Measurements from ENCODE around the gene LCN6.

The LCN6 gene

DNA sequence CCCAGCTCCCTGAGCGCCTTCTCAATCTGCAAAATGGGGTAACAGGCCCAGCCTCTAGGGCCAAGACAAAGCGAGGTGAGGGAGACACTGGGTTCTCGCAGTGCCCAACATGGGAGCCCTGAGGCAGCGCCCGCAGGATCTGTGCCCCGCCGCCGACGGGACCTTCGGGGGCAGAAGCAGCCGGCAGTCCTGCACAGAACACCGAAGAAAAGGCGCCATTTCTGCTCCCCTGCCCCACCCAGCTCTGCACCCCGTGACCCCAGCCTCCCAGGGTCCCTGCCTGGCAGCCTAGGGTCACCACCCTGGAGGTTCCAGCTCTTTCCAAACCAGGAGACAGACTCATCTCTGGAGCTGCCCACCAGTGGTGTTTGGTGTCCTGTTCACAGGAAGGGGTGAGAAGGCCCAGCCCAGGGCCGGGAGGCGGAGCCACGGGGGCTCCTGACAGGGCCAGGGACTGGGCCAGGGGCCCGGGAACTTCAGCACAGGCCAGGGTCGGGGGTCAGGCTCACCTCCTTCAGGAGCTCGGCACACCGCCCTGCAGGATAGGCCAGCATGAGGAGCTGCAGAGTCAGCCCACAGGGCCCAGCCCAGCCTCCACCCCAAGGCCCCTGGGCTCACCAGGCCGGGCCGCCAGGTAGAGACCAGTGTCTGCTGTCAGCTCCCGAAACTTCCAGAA, 6.4 kb upstream of the LCN6 start:
- Histone ChIP-seq H3K36me3 (ENCODE audit: control insufficient read depth in 5 of 5, insufficient read depth in 5 of 5, low read length in 5 of 5) (no peaks in the 10 kb centered on the region), H3K9me3 (ENCODE audit: control insufficient read depth in 5 of 5, low read length in 5 of 5) (peaks cover 0 to 28% (median 23%) of the 10 kb centered on the region in 5 donors), H3K9ac (ENCODE audit: low read length in 5 of 5) (no peak overlapping the region), H3K27me3 (ENCODE audit: control insufficient read depth in 5 of 5, insufficient read depth in 4 of 5, low read length in 5 of 5) (peaks cover 0 to 5% (median 0%) of the 10 kb centered on the region in 5 donors), H3K27ac (ENCODE audit: low read depth, low read length) (no peak overlapping the region), H3K4me1 (ENCODE audit: control insufficient read depth in 5 of 5, insufficient read depth in 5 of 5, low read length in 5 of 5) (peaks cover 0 to 5% (median 0%) of the 10 kb centered on the region in 5 donors), H3K4me3 (ENCODE audit: low read depth in 1 of 5, low read length in 5 of 5) (no peak overlapping the region)

DNA sequence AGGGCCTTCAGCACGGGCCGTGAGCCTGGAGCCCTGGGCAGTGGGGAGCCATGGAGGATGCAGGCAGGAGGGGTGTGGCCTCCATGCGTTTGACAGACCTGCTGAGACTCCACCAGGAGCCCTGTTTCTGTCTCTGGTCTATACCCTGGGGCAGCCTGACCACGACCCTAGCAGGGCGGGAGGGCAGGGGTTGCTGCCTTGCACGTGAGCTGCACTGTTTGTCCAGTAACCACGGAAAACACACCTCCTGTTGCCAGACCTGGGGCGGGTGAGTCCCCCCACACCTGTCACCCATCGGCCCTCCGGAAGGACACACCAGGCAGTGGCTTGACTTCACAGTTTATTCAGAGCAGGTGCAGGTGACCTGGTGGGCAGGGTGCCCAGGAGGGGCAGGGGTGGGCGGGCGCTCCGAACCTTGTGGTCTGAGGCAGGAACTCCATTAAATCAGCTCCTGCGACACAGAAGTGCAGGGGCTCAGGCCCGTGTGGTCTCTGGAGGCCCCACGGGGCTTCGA, 5.8 kb upstream of the LCN6 start:
- H3K9me3 ChIP-seq (ENCODE audit: control insufficient read depth in 5 of 5, low read length in 5 of 5), result peaks cover 0 to 28% (median 23%) of the 10 kb centered on the region in 5 donors
- H3K27ac ChIP-seq (ENCODE audit: low read depth, low read length), result no peak overlapping the region
- no peak overlapping the region for H3K9ac ChIP-seq (ENCODE audit: low read length in 5 of 5)
- peaks cover 0 to 11% (median 3%) of the 10 kb centered on the region in 5 donors for H3K4me1 ChIP-seq (ENCODE audit: control insufficient read depth in 5 of 5, insufficient read depth in 5 of 5, low read length in 5 of 5)
- H3K27me3 ChIP-seq (ENCODE audit: control insufficient read depth in 5 of 5, insufficient read depth in 4 of 5, low read length in 5 of 5), result peaks cover 0 to 5% (median 0%) of the 10 kb centered on the region in 5 donors
- H3K36me3 ChIP-seq (ENCODE audit: control insufficient read depth in 5 of 5, insufficient read depth in 5 of 5, low read length in 5 of 5), result no peaks in the 10 kb centered on the region
- H3K4me3 ChIP-seq (ENCODE audit: low read depth in 1 of 5, low read length in 5 of 5), result no peak overlapping the region

DNA sequence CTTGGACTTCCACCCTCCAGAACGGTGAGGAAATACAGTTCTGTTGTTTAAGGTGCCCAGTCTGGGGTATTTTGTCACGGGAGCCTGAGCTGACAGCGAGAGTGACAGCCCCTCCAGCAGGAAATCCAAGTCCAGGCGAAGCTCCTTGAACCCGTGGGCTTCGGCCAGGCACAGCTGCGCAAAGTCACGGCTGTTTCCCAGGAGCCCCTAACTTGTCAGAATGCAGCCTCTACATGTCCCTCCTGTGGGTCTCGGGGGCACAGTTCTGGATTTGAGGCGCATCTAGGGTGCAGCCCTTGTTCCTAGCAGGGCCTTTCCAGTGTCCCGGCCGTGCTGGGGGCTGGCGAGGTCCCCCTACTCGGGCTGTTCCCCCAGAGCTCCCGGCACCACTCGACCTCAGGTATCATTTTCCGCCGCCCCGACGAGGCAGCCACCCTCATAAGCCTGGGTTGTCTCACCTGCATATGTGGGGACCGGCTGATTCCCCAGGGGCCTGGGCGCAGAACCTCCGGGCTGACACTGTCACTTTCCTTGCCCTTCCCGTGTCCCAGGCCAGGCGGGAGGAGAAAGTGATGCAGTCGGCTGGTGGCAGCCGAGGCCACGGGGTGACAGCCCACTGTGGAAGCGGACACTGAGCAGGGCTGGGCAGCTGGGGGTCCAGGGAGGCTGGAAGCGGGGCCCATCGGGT, 5.2 kb upstream of the LCN6 start:
- H3K4me3 ChIP-seq (ENCODE audit: low read depth in 1 of 5, low read length in 5 of 5), result no peak overlapping the region
- H3K27ac ChIP-seq (ENCODE audit: low read depth, low read length), result no peak overlapping the region
- peaks cover 0 to 17% (median 5%) of the 10 kb centered on the region in 5 donors for H3K4me1 ChIP-seq (ENCODE audit: control insufficient read depth in 5 of 5, insufficient read depth in 5 of 5, low read length in 5 of 5)
- peaks cover 0 to 5% (median 0%) of the 10 kb centered on the region in 5 donors for H3K27me3 ChIP-seq (ENCODE audit: control insufficient read depth in 5 of 5, insufficient read depth in 4 of 5, low read length in 5 of 5)
- H3K9ac ChIP-seq (ENCODE audit: low read length in 5 of 5), result no peak overlapping the region
- no peaks in the 10 kb centered on the region for H3K36me3 ChIP-seq (ENCODE audit: control insufficient read depth in 5 of 5, insufficient read depth in 5 of 5, low read length in 5 of 5)
- peaks cover 0 to 28% (median 23%) of the 10 kb centered on the region in 5 donors for H3K9me3 ChIP-seq (ENCODE audit: control insufficient read depth in 5 of 5, low read length in 5 of 5)

DNA sequence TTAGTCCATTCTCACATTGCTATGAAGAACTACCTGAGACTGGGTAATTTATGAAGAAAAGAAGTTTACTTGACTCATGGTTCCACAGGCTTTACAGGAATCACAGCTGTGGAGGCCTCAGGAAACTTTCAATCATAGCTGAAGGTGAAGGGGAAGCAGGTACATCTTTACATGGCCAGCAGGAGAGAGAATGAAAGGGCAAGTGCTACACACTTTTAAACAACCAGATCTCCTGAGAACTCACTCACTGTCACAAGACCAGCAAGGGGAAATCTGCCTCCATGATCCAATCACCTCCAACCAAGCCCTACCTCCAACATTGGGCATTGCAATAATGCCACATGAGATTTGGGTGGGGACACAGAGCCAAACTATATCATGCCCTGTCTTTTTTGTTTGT, 3.5 kb upstream of the LCN6 start:
- Histone ChIP-seq H3K9ac (ENCODE audit: low read length in 5 of 5) (no peak overlapping the region), H3K27ac (ENCODE audit: low read depth, low read length) (no peak overlapping the region), H3K4me3 (ENCODE audit: low read depth in 1 of 5, low read length in 5 of 5) (no peak overlapping the region), H3K9me3 (ENCODE audit: control insufficient read depth in 5 of 5, low read length in 5 of 5) (peaks cover 0 to 28% (median 23%) of the 10 kb centered on the region in 5 donors), H3K27me3 (ENCODE audit: control insufficient read depth in 5 of 5, insufficient read depth in 4 of 5, low read length in 5 of 5) (peaks cover 0 to 3% (median 0%) of the 10 kb centered on the region in 5 donors), H3K4me1 (ENCODE audit: control insufficient read depth in 5 of 5, insufficient read depth in 5 of 5, low read length in 5 of 5) (peaks cover 0 to 23% (median 8%) of the 10 kb centered on the region in 5 donors), H3K36me3 (ENCODE audit: control insufficient read depth in 5 of 5, insufficient read depth in 5 of 5, low read length in 5 of 5) (no peaks in the 10 kb centered on the region)

DNA sequence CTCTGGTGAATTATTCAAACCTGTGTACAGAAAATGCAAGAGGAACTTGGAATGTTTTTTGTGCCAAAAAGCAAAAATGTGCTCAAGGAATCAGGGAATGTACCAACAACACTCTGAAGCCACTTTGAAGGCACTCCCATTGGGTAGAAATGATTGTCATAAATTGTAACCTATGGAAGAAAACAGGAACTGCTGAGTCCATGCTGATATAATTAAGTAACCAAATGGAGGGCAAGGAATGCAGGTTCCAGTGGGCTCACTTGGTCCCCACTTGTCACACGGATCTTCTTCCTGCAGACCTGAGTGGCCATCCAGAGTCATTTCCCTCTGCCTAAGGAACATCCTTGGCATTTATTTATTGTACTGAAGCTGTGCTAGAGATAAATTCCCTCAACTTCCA, 2.9 kb upstream of the LCN6 start:
- peaks cover 0 to 28% (median 8%) of the 10 kb centered on the region in 5 donors for H3K4me1 ChIP-seq (ENCODE audit: control insufficient read depth in 5 of 5, insufficient read depth in 5 of 5, low read length in 5 of 5)
- H3K27ac ChIP-seq (ENCODE audit: low read depth, low read length), result no peak overlapping the region
- H3K4me3 ChIP-seq (ENCODE audit: low read depth in 1 of 5, low read length in 5 of 5), result no peak overlapping the region
- no peaks in the 10 kb centered on the region for H3K36me3 ChIP-seq (ENCODE audit: control insufficient read depth in 5 of 5, insufficient read depth in 5 of 5, low read length in 5 of 5)
- peaks cover 0 to 27% (median 21%) of the 10 kb centered on the region in 5 donors for H3K9me3 ChIP-seq (ENCODE audit: control insufficient read depth in 5 of 5, low read length in 5 of 5)
- H3K27me3 ChIP-seq (ENCODE audit: control insufficient read depth in 5 of 5, insufficient read depth in 4 of 5, low read length in 5 of 5), result peaks cover 0 to 3% (median 0%) of the 10 kb centered on the region in 5 donors
- no peak overlapping the region for H3K9ac ChIP-seq (ENCODE audit: low read length in 5 of 5)

DNA sequence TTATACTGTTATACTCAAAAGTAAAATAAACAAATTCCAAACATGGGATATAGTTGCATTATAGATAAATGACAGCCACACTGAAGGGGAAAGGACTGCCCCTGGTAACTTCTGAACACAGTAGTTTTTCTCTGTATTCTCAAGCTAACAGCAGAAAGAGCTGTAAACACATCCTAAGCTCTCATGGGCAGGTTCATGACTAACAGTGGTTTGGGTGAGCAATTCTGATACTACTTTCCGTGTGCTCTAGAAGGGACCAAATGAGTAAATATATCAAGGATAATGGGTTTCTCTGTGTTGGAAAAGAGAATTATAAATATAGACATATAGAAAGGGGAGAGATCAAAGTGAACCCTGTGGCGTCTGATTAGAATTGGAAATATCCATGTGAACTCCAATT, 2.2 kb upstream of the LCN6 start:
- Histone ChIP-seq H3K4me1 (ENCODE audit: control insufficient read depth in 5 of 5, insufficient read depth in 5 of 5, low read length in 5 of 5) (peaks cover 0 to 32% (median 8%) of the 10 kb centered on the region in 5 donors), H3K9me3 (ENCODE audit: control insufficient read depth in 5 of 5, low read length in 5 of 5) (peaks cover 0 to 19% (median 14%) of the 10 kb centered on the region in 5 donors), H3K27ac (ENCODE audit: low read depth, low read length) (no peak overlapping the region), H3K36me3 (ENCODE audit: control insufficient read depth in 5 of 5, insufficient read depth in 5 of 5, low read length in 5 of 5) (no peaks in the 10 kb centered on the region), H3K4me3 (ENCODE audit: low read depth in 1 of 5, low read length in 5 of 5) (no peak overlapping the region), H3K27me3 (ENCODE audit: control insufficient read depth in 5 of 5, insufficient read depth in 4 of 5, low read length in 5 of 5) (peaks cover 0 to 3% (median 0%) of the 10 kb centered on the region in 5 donors), H3K9ac (ENCODE audit: low read length in 5 of 5) (no peak overlapping the region)

DNA sequence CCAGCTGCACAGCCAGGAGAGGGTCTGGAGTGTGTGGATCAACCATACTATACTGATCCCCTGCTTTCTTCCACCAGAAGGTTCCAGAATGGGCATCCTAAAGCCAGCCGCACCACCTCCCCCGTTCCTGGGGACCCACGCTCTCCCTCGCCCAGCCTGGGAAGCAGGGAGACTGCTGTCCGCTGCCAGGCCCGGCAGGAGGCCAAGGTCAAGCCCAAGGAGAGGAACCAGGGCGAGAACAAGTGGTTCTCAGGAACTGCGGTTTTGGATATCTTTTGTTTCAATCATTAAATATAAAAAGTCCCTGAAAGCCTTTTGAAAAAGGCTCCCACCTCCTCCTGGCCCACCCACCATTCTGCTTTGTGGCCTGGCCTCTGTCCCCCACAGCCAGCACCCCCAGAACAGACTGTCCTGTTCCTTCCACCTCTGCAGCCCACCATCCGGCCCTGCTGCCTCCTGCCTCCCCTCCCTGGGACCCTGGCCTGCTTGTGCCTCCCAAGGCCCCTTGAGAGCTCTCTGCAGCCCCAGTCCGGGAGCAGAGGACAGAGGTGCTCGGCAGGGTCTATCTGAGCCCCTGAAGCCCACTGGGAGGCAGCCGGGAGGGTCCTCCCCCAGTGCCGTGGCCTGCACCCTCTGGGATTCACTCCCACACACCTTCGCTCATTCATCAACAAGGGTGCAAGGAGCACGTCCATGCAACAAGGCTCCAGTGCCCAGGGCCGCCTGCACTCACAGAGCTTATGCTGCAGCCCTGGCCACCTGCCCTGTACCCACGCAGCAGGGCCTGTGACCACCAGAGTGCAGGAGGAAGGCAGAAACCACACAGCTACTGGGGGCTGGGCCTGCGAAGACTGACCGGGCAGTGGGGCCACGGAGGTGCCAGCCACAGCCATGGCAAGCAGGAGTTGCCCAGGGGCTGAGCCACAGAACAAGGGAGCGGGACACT, 614 bp upstream of the LCN6 start:
- H3K9me3 ChIP-seq (ENCODE audit: control insufficient read depth in 5 of 5, low read length in 5 of 5), result peaks cover 0 to 17% (median 11%) of the 10 kb centered on the region in 5 donors
- H3K4me1 ChIP-seq (ENCODE audit: control insufficient read depth in 5 of 5, insufficient read depth in 5 of 5, low read length in 5 of 5), result peaks cover 0 to 35% (median 8%) of the 10 kb centered on the region in 5 donors
- H3K27ac ChIP-seq (ENCODE audit: low read depth, low read length), result no peak overlapping the region
- H3K4me3 ChIP-seq (ENCODE audit: low read depth in 1 of 5, low read length in 5 of 5), result no peak overlapping the region
- H3K27me3 ChIP-seq (ENCODE audit: control insufficient read depth in 5 of 5, insufficient read depth in 4 of 5, low read length in 5 of 5), result peaks cover 0 to 3% (median 0%) of the 10 kb centered on the region in 5 donors
- no peaks in the 10 kb centered on the region for H3K36me3 ChIP-seq (ENCODE audit: control insufficient read depth in 5 of 5, insufficient read depth in 5 of 5, low read length in 5 of 5)
- no peak overlapping the region for H3K9ac ChIP-seq (ENCODE audit: low read length in 5 of 5)

DNA sequence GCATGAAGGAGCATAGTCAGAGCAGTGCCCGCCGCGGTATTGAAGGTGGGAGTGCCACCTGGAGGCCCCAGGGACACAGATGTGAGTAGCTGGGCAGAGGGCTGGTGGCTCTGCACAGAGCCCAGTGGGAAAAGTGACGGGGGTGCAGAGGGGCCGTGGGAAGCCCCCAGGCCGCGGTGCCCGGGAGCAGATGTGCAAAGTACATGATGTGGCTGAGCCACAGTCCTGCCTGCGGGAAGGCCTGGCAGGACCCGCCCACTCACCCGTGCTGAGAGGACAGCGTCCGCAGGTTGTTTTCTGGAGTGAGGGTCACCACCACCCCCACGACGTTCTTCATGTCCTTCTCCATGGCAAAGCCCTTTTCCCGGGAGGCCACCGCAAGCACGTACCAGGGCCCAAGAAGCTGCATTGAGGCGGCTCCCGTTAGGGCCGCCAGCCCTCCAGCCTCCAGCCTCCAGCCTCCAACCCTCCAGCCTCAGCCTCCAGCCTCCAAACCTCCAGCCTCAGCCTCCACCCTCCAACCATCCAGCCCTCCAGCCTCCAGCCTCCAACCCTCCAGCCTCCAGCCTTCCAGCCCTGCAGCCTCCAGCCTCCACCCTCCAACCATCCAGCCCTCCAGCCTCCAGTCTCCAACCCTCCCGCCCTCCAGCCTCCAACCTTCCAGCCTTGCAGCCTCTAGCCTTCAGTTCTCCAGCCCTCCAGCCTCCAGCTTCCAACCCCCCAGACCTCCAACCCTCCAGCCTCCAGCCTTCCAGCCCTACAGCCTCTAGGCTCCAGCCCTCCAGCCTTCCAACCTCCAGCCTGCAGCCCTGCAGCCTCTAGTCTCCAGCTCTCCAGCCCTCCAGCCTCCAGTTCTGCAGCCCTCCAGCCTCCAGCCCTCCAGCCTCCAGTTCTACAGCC, 914 bp downstream of the LCN6 start:
- peaks cover 0 to 13% (median 11%) of the 10 kb centered on the region in 5 donors for H3K9me3 ChIP-seq (ENCODE audit: control insufficient read depth in 5 of 5, low read length in 5 of 5)
- H3K4me1 ChIP-seq (ENCODE audit: control insufficient read depth in 5 of 5, insufficient read depth in 5 of 5, low read length in 5 of 5), result peaks cover 0 to 38% (median 8%) of the 10 kb centered on the region in 5 donors
- H3K27me3 ChIP-seq (ENCODE audit: control insufficient read depth in 5 of 5, insufficient read depth in 4 of 5, low read length in 5 of 5), result peaks cover 8 to 17% (median 10%) of the 10 kb centered on the region in 5 donors
- no peak overlapping the region for H3K9ac ChIP-seq (ENCODE audit: low read length in 5 of 5)
- no peak overlapping the region for H3K27ac ChIP-seq (ENCODE audit: low read depth, low read length)
- no peaks in the 10 kb centered on the region for H3K36me3 ChIP-seq (ENCODE audit: control insufficient read depth in 5 of 5, insufficient read depth in 5 of 5, low read length in 5 of 5)
- H3K4me3 ChIP-seq (ENCODE audit: low read depth in 1 of 5, low read length in 5 of 5), result no peak overlapping the region

DNA sequence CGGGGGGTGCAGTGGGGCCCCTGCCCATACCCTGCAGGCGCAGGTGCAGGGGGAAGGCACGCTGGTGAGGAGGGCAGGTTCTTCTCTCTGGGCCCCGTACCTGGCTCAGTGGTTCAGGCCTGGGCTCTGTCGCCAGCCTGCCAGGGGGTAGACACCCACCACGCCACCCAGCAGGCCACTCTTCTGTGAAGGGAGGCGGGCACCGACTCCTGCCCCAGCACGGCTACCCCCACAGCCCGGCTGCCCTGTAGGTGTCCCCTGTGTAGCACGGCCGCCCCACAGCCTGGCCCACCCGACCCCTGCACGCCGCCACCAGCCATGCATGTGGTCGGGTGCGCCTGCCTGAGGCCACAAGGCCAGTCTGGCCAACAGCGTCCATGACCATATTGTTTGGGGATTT, 1.7 kb downstream of the LCN6 start:
- Histone ChIP-seq H3K4me3 (ENCODE audit: low read depth in 1 of 5, low read length in 5 of 5) (no peak overlapping the region), H3K9me3 (ENCODE audit: control insufficient read depth in 5 of 5, low read length in 5 of 5) (peaks cover 0 to 6% (median 4%) of the 10 kb centered on the region in 5 donors), H3K36me3 (ENCODE audit: control insufficient read depth in 5 of 5, insufficient read depth in 5 of 5, low read length in 5 of 5) (no peaks in the 10 kb centered on the region), H3K9ac (ENCODE audit: low read length in 5 of 5) (no peak overlapping the region), H3K27ac (ENCODE audit: low read depth, low read length) (no peak overlapping the region), H3K27me3 (ENCODE audit: control insufficient read depth in 5 of 5, insufficient read depth in 4 of 5, low read length in 5 of 5) (peaks cover 16 to 24% (median 17%) of the 10 kb centered on the region in 5 donors), H3K4me1 (ENCODE audit: control insufficient read depth in 5 of 5, insufficient read depth in 5 of 5, low read length in 5 of 5) (peaks cover 0 to 45% (median 16%) of the 10 kb centered on the region in 5 donors)
